GM23248 (cell line): ENCODE data around the gene TRAF2. TPM values are rescaled to one million over a fixed set of nuclear protein-coding genes. Genes with fewer than 3 reads are reported as not detected.

ENCODE experiments used
- DNase-seq: peaks from one replicate; pipeline ENCODE4 v3.0.0-alpha.2; 2015
- H2AFZ ChIP-seq: fragments of 200-600 bp; sonication (generic); 2 replicates; pipeline ENCODE4 v1.6.1; 2016; ENCODE audit warnings: antibody characterized with exemption
- H3F3A ChIP-seq: fragments of 200-600 bp; sonication (generic); 2 replicates; pipeline ENCODE4 v1.6.1; 2016; ENCODE audit warnings: mild to moderate bottlenecking, antibody characterized with exemption, mixed run types; ENCODE audit not compliant: insufficient read depth
- H3K27ac ChIP-seq: fragments of 200-600 bp; sonication (generic); 2 replicates; pipeline ENCODE4 v1.5.1; 2016; ENCODE audit warnings: mild to moderate bottlenecking
- H3K27me3 ChIP-seq: fragments of 200-600 bp; sonication (generic); replicated peaks from 2 replicates; pipeline ENCODE4 v1.6.1; 2016; ENCODE audit warnings: mild to moderate bottlenecking; ENCODE audit not compliant: insufficient read depth
- H3K36me3 ChIP-seq: fragments of 200-600 bp; sonication (generic); 2 replicates; pipeline ENCODE4 v1.6.1; 2016; ENCODE audit warnings: low read depth, mild to moderate bottlenecking
- H3K4me1 ChIP-seq: fragments of 200-600 bp; sonication (generic); 2 replicates; pipeline ENCODE4 v1.6.1; 2016; ENCODE audit warnings: mild to moderate bottlenecking; ENCODE audit not compliant: insufficient read depth
- H3K4me2 ChIP-seq: fragments of 200-600 bp; sonication (generic); one replicate; pipeline ENCODE4 v1.6.1; 2016; ENCODE audit warnings: mild to moderate bottlenecking; ENCODE audit not compliant: unreplicated experiment
- H3K4me3 ChIP-seq: fragments of 200-600 bp; sonication (generic); 2 replicates; pipeline ENCODE4 v1.5.1; 2016; ENCODE audit warnings: mild to moderate bottlenecking
- H3K79me2 ChIP-seq: fragments of 200-600 bp; sonication (generic); 2 replicates; pipeline ENCODE4 v1.6.1; 2016; ENCODE audit warnings: mild to moderate bottlenecking; ENCODE audit not compliant: insufficient read depth
- H3K9ac ChIP-seq: fragments of 200-600 bp; sonication (generic); 2 replicates; pipeline ENCODE4 v1.6.1; 2016; ENCODE audit warnings: mild to moderate bottlenecking
- H3K9me2 ChIP-seq: fragments of 200-600 bp; sonication (generic); 2 replicates; pipeline ENCODE4 v1.6.1; 2016; ENCODE audit warnings: mixed run types, mild to moderate bottlenecking, moderate library complexity; ENCODE audit not compliant: insufficient read depth
- H3K9me3 ChIP-seq: fragments of 200-600 bp; sonication (generic); one replicate; pipeline ENCODE4 v1.6.1; 2017; ENCODE audit warnings: low read depth
- H4K20me1 ChIP-seq: fragments of 200-600 bp; sonication (generic); 2 replicates; pipeline ENCODE4 v1.6.0; 2016; ENCODE audit not compliant: insufficient read depth
- EZH2 ChIP-seq: fragments of 200-600 bp; sonication (generic); IDR thresholded peaks from 2 replicates; pipeline ENCODE4 v1.6.1; 2018; ENCODE audit warnings: antibody characterized with exemption, mild to moderate bottlenecking; ENCODE audit not compliant: insufficient read depth, poor library complexity, severe bottlenecking
- EZH2phosphoT487 ChIP-seq: fragments of 200-600 bp; sonication (generic); IDR thresholded peaks from 2 replicates; pipeline ENCODE4 v1.6.1; 2018; ENCODE audit warnings: antibody characterized with exemption, moderate library complexity, mild to moderate bottlenecking, low read depth; ENCODE audit not compliant: insufficient read depth
- WGBS, 2 experiments: methylation state at CpG; one replicate each; pipeline ENCODE4 v1.1.6; 2015 to 2017; ENCODE audit warnings: low lambda C conversion rate in 2 of 2, low coverage in 1 of 2; ENCODE audit errors: missing lambda C conversion rate in 2 of 2; 5-methylcytosine and 5-hydroxymethylcytosine counted together
- in situ Hi-C: fragments of 300-500 bp; cut with MboI; formaldehyde crosslinking; loops from 2 replicates; pipeline ENCODE4 v1.15.0; 2020
- microRNA-seq: library from miRNA; unstranded; fragments of <30 nt; microRNA quantifications from one replicate; pipeline ENCODE4, GENCODE V29; 2016; ENCODE audit warnings: borderline number of aligned reads
- polyA plus RNA-seq: library from polyadenylated mRNA; unstranded; fragments of >200 nt; fragmentation: Nextera tagmentation; extraction: Ambion mirVana; gene quantifications from 2 replicates; pipeline ENCODE4 v1.2.1, GENCODE V29; 2016
- small RNA-seq: library from RNA; depleted of rRNA; stranded (forward); fragments of <200 nt; gene quantifications from one replicate; pipeline ENCODE3, GENCODE V24; 2014; ENCODE audit warnings: low read depth, low replicate concordance
- total RNA-seq: library from RNA; depleted of rRNA; stranded (reverse); fragments of >200 nt; shearing (Covaris generic); gene quantifications from 2 replicates; pipeline ENCODE4 v1.2.3, GENCODE V29; 2014; rRNA removed

Gene TRAF2
- total and polyA plus RNA-seq, 2 experiments from 2014 or later = 8.1 to 15.0 TPM

DNA sequence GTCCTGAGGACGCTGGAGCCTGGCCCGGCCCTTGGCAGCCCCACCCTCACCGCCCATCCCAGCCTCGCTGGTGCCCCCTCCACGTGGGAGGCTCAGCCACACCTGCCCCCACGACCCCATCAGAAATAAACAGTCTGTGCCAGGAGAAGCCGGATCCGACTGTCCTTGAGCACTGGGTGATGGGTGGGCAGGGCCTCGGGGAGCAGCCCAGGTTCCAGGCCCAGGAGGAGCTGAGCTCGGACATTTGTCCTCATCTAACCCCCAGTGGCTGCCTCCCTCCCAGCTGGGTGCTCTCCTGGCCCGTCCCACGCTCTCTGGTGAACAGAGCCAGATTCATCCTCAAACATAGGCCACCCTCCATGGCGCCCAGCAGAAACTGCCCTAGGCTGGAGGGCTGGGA, 86.4 kb downstream of the TRAF2 start:
- H3K9me3 ChIP-seq = no peaks in the 10 kb centered on the region
- no peak for TF ChIP-seq EZH2phosphoT487
- no peak for TF ChIP-seq EZH2
- no peaks in the 10 kb centered on the region for H3K9me2 ChIP-seq
- no peaks in the 10 kb centered on the region for H3K79me2 ChIP-seq
- DNase-seq = no peak
- H3K4me1 ChIP-seq = no peaks in the 10 kb centered on the region
- no peak overlapping the region for H3K9ac ChIP-seq
- H3K4me2 ChIP-seq = no peak overlapping the region
- 44% methylated on average over 12 to 13 of the region's 13 CpGs for WGBS, 2 experiments
- no peak overlapping the region for H3K27ac ChIP-seq
- no peak overlapping the region for H2AFZ ChIP-seq
- no peaks in the 10 kb centered on the region for H4K20me1 ChIP-seq
- no peaks in the 10 kb centered on the region for H3K36me3 ChIP-seq
- in situ Hi-C loops = no loop called here
- H3K4me3 ChIP-seq = no peak overlapping the region
- no peaks in the 10 kb centered on the region for H3F3A ChIP-seq
- no peaks in the 10 kb centered on the region for H3K27me3 ChIP-seq

DNA sequence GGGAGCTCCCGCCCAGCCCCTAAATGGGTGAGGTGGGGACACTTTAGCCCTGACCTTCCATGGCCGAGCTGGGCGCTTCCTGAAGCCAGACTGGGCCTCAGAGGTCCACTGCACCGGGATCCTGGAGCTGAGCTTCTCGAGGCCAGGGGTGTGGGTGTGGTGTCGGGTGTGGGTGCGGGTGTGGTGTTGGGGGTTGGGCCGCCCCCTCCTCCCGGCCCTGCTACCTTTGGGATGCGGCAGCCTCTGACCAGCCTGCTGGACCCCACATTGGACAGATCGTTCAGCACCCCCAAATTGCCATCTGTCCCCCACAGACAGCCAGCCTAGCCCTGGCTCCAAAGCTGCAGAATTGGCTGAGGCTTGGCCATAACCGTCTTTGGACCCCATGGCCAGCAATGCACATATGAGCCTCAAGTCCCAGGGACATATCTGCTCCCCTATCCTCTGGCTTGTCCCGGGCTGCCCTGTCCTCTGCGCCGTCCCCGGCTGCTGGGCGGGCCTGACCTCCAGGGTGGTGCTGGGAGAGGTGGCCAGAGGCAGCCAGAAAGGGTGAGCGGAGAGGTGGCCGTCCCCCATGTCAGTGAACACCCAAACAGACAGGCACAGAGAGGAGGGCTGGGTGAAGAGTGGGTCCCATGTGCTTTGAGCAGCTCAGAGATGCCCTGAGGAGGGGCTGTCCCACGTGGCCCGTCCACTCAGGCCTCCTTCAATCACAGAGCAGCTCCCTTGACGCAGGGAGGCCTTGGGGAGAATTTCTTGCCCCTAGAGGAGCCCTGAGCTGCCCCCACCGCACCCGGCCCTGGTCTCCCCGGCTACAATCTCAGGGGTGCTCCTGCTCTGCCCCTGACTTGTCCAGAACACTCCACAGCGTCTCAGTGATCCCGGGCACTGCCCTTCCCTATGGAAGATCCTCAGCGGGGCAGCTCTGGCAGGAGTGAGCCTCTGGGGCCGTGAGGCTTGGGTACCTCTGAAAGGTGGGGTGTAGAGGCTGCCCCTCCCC, 87.6 kb downstream of the TRAF2 start:
- Histone ChIP-seq H3K4me2 (no peak overlapping the region), H2AFZ (no peak overlapping the region), H3K79me2 (no peaks in the 10 kb centered on the region), H3F3A (no peaks in the 10 kb centered on the region), H3K27me3 (no peaks in the 10 kb centered on the region), H3K9ac (no peak overlapping the region), H3K9me3 (no peaks in the 10 kb centered on the region), H4K20me1 (no peaks in the 10 kb centered on the region), H3K4me1 (no peaks in the 10 kb centered on the region), H3K4me3 (no peak overlapping the region), H3K36me3 (no peaks in the 10 kb centered on the region), H3K27ac (no peak overlapping the region), H3K9me2 (no peaks in the 10 kb centered on the region)
- DNase-seq = no peak
- in situ Hi-C loops = no loop called here
- no peak for TF ChIP-seq EZH2
- TF ChIP-seq EZH2phosphoT487 = no peak
- WGBS, 2 experiments = 77 to 78% methylated on average over 28 to 29 of the region's 29 CpGs

DNA sequence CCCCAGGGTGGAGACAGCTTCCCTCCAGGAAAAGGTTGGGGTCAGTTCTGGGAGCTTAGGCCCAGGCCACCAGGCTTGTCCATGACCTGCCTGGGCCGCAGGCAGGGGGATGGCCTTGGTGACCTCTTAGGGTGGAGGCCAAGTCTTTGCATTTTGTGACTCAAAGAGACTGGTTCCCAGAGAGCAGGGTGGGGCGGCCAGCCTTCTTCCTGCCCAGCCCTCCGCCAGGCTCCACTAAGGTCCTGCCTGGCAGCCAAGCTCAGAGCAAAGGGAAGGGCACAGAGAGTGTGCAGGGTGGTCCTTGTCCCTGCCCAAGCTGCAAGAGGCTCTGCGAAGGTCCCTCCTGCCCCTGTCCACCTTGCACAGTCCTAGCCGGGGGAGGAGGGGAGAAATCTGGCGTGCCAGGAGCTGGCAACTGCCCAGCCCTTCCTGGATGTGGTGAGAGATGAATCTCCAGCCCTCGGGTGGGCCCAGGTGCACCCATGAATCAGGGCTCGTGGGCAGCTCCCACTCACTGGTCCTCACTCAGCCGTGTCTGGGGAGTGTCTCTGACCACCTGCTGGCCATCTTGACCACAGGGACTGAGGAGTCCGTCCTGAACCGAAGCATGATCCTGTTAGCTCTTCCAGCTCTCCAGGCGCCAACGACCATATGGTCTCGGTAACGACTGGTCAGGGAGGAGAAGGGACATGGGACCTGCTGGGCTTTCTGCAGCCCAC, 88.7 kb downstream of the TRAF2 start:
- H3K4me3 ChIP-seq = no peak overlapping the region
- H3K4me1 ChIP-seq = no peaks in the 10 kb centered on the region
- WGBS, 2 experiments = 53% methylated on average over 14 to 15 of the region's 15 CpGs
- no peaks in the 10 kb centered on the region for H3K9me2 ChIP-seq
- in situ Hi-C loops = no loop called here
- TF ChIP-seq EZH2 = no peak
- TF ChIP-seq EZH2phosphoT487 = no peak
- H3K9me3 ChIP-seq = no peaks in the 10 kb centered on the region
- H3K9ac ChIP-seq = no peak overlapping the region
- no peak for DNase-seq
- H3K27ac ChIP-seq = no peak overlapping the region
- H3K4me2 ChIP-seq = no peak overlapping the region
- no peaks in the 10 kb centered on the region for H4K20me1 ChIP-seq
- no peak overlapping the region for H2AFZ ChIP-seq
- no peaks in the 10 kb centered on the region for H3K27me3 ChIP-seq
- H3F3A ChIP-seq = no peaks in the 10 kb centered on the region
- no peaks in the 10 kb centered on the region for H3K79me2 ChIP-seq
- no peaks in the 10 kb centered on the region for H3K36me3 ChIP-seq

DNA sequence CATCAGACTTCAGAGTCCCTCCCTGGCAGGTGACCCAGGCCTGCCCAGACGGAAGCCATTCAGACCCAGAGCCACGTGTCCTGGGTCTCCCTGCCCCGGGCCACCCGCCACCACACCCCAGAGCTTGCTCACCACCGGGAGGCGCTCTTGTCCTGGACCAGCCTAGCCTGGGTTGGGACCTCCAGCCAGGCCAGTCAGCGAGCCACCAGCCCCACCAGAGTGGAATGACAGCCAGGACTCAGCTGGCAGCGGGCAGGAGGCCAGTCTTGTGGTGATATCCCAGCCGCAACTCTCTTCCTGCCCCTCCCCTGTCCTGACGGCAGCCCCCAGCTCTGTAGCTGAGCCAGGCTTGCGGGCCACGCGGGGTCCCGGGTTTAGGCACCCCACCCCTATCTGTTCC, 89.3 kb downstream of the TRAF2 start:
- no peaks in the 10 kb centered on the region for H3K27me3 ChIP-seq
- no peak overlapping the region for H3K4me3 ChIP-seq
- H3K27ac ChIP-seq = no peak overlapping the region
- H3K9ac ChIP-seq = no peak overlapping the region
- no peaks in the 10 kb centered on the region for H4K20me1 ChIP-seq
- 56 to 65% methylated on average over 8 to 14 of the region's 14 CpGs for WGBS, 2 experiments
- H2AFZ ChIP-seq = no peak overlapping the region
- no peaks in the 10 kb centered on the region for H3K9me2 ChIP-seq
- no peak for TF ChIP-seq EZH2phosphoT487
- TF ChIP-seq EZH2 = no peak
- H3K4me2 ChIP-seq = no peak overlapping the region
- in situ Hi-C loops = no loop called here
- H3K36me3 ChIP-seq = no peaks in the 10 kb centered on the region
- no peak for DNase-seq
- no peaks in the 10 kb centered on the region for H3K79me2 ChIP-seq
- H3K9me3 ChIP-seq = no peaks in the 10 kb centered on the region
- H3K4me1 ChIP-seq = no peaks in the 10 kb centered on the region
- no peaks in the 10 kb centered on the region for H3F3A ChIP-seq

Small RNA genes within 50 kb of the gene (microRNA-seq; reads per million reads assigned to microRNA genes)
- not detected for gene MIR4479

Small RNA genes within 50 kb of the gene (small RNA-seq; reads per million reads assigned to genes)
- not detected for gene MIR4479

Other genes starting within 250 kb of the TRAF2 start
- gene EGFL7, start 223.6 kb upstream of the TRAF2 start, total RNA-seq = 13.7 and 15.3 TPM in 2 replicates
- gene EGFL7, start 223.6 kb upstream of the TRAF2 start, polyA plus RNA-seq = 15.3 and 15.7 TPM in 2 replicates
- 50.8 and 58.3 TPM in 2 replicates for gene AGPAT2, start 199.1 kb upstream of the TRAF2 start, total RNA-seq
- 68.7 and 80.3 TPM in 2 replicates for gene AGPAT2, start 199.1 kb upstream of the TRAF2 start, polyA plus RNA-seq
- not detected in 2 replicates for gene DIPK1B, start 173.9 kb upstream of the TRAF2 start, total RNA-seq
- 0.15 TPM in 1 of 2 replicates, not detected in the other for gene DIPK1B, start 173.9 kb upstream of the TRAF2 start, polyA plus RNA-seq
- gene LCN10, start 143.6 kb upstream of the TRAF2 start, total RNA-seq = not detected in 2 replicates
- not detected in 2 replicates for gene LCN10, start 143.6 kb upstream of the TRAF2 start, polyA plus RNA-seq
- gene LCN6, start 138.0 kb upstream of the TRAF2 start, total RNA-seq = not detected in 2 replicates
- not detected in 2 replicates for gene LCN6, start 138.0 kb upstream of the TRAF2 start, polyA plus RNA-seq
- gene LCN8, start 128.3 kb upstream of the TRAF2 start, total RNA-seq = not detected in 2 replicates
- gene LCN8, start 128.3 kb upstream of the TRAF2 start, polyA plus RNA-seq = not detected in 2 replicates
- not detected in 2 replicates for gene LCN15, start 122.0 kb upstream of the TRAF2 start, total RNA-seq
- gene LCN15, start 122.0 kb upstream of the TRAF2 start, polyA plus RNA-seq = not detected in 2 replicates
- gene TMEM141, start 95.2 kb upstream of the TRAF2 start, total RNA-seq = 51.3 and 51.7 TPM in 2 replicates
- gene TMEM141, start 95.2 kb upstream of the TRAF2 start, polyA plus RNA-seq = 59.4 and 61.8 TPM in 2 replicates
- 0.76 TPM in 1 of 2 replicates, not detected in the other for gene CCDC183, start 90.2 kb upstream of the TRAF2 start, total RNA-seq
- gene CCDC183, start 90.2 kb upstream of the TRAF2 start, polyA plus RNA-seq = 0.39 and 1.5 TPM in 2 replicates
- gene RABL6, start 78.6 kb upstream of the TRAF2 start, total RNA-seq = 74.4 and 81.1 TPM in 2 replicates
- gene RABL6, start 78.6 kb upstream of the TRAF2 start, polyA plus RNA-seq = 21.6 and 22.0 TPM in 2 replicates
- gene AJM1, start 44.0 kb upstream of the TRAF2 start, total RNA-seq = 0.89 and 1.4 TPM in 2 replicates
- gene AJM1, start 44.0 kb upstream of the TRAF2 start, polyA plus RNA-seq = 1.1 and 1.4 TPM in 2 replicates
- gene PHPT1, start 37.1 kb upstream of the TRAF2 start, total RNA-seq = 71.1 and 84.6 TPM in 2 replicates
- gene PHPT1, start 37.1 kb upstream of the TRAF2 start, polyA plus RNA-seq = 295 and 302 TPM in 2 replicates
- 1.1 and 2.3 TPM in 2 replicates for gene MAMDC4, start 34.2 kb upstream of the TRAF2 start, total RNA-seq
- 0.35 and 0.43 TPM in 2 replicates for gene MAMDC4, start 34.2 kb upstream of the TRAF2 start, polyA plus RNA-seq
- gene EDF1, start 20.2 kb upstream of the TRAF2 start, total RNA-seq = 299 and 305 TPM in 2 replicates
- gene EDF1, start 20.2 kb upstream of the TRAF2 start, polyA plus RNA-seq = 567 and 586 TPM in 2 replicates
- 234 and 259 TPM in 2 replicates for gene FBXW5, start 58.2 kb downstream of the TRAF2 start, total RNA-seq
- 110 and 113 TPM in 2 replicates for gene FBXW5, start 58.2 kb downstream of the TRAF2 start, polyA plus RNA-seq
- gene C8G, start 58.7 kb downstream of the TRAF2 start, total RNA-seq = not detected in 2 replicates
- 0.49 TPM in 1 of 2 replicates, not detected in the other for gene C8G, start 58.7 kb downstream of the TRAF2 start, polyA plus RNA-seq
- not detected in 2 replicates for gene LCN12, start 65.8 kb downstream of the TRAF2 start, total RNA-seq
- gene LCN12, start 65.8 kb downstream of the TRAF2 start, polyA plus RNA-seq = not detected in 2 replicates
- not detected in 2 replicates for gene PTGDS, start 91.0 kb downstream of the TRAF2 start, total RNA-seq
- 0.24 and 0.25 TPM in 2 replicates for gene PTGDS, start 91.0 kb downstream of the TRAF2 start, polyA plus RNA-seq
- gene LCNL1, start 96.5 kb downstream of the TRAF2 start, total RNA-seq = not detected in 2 replicates
- gene LCNL1, start 96.5 kb downstream of the TRAF2 start, polyA plus RNA-seq = not detected in 2 replicates
- gene PAXX, start 105.9 kb downstream of the TRAF2 start, total RNA-seq = 38.7 and 52.2 TPM in 2 replicates
- 49.3 and 54.5 TPM in 2 replicates for gene PAXX, start 105.9 kb downstream of the TRAF2 start, polyA plus RNA-seq
- 33.3 and 37.7 TPM in 2 replicates for gene CLIC3, start 110.1 kb downstream of the TRAF2 start, total RNA-seq
- 98.9 and 107 TPM in 2 replicates for gene CLIC3, start 110.1 kb downstream of the TRAF2 start, polyA plus RNA-seq
- 33.2 and 49.4 TPM in 2 replicates for gene ABCA2, start 141.7 kb downstream of the TRAF2 start, total RNA-seq
- gene ABCA2, start 141.7 kb downstream of the TRAF2 start, polyA plus RNA-seq = 20.5 and 21.1 TPM in 2 replicates
- gene FUT7, start 145.6 kb downstream of the TRAF2 start, total RNA-seq = not detected in 2 replicates
- gene FUT7, start 145.6 kb downstream of the TRAF2 start, polyA plus RNA-seq = not detected in 2 replicates
- gene NPDC1, start 159.7 kb downstream of the TRAF2 start, total RNA-seq = 41.9 and 43.1 TPM in 2 replicates
- gene NPDC1, start 159.7 kb downstream of the TRAF2 start, polyA plus RNA-seq = 121 and 122 TPM in 2 replicates
- not detected in 2 replicates for gene ENTPD2, start 167.5 kb downstream of the TRAF2 start, total RNA-seq
- not detected in 2 replicates for gene ENTPD2, start 167.5 kb downstream of the TRAF2 start, polyA plus RNA-seq
- 5.4 TPM in 2 replicates for gene SAPCD2, start 184.0 kb downstream of the TRAF2 start, total RNA-seq
- gene SAPCD2, start 184.0 kb downstream of the TRAF2 start, polyA plus RNA-seq = 0.86 and 0.88 TPM in 2 replicates
- 5.2 and 5.7 TPM in 2 replicates for gene UAP1L1, start 191.0 kb downstream of the TRAF2 start, total RNA-seq
- 4.3 and 4.5 TPM in 2 replicates for gene UAP1L1, start 191.0 kb downstream of the TRAF2 start, polyA plus RNA-seq
- 131 and 136 TPM in 2 replicates for gene MAN1B1, start 200.5 kb downstream of the TRAF2 start, total RNA-seq
- 101 and 104 TPM in 2 replicates for gene MAN1B1, start 200.5 kb downstream of the TRAF2 start, polyA plus RNA-seq
- 134 and 142 TPM in 2 replicates for gene DPP7, start 228.2 kb downstream of the TRAF2 start, total RNA-seq
- gene DPP7, start 228.2 kb downstream of the TRAF2 start, polyA plus RNA-seq = 145 and 148 TPM in 2 replicates